Measurements from ENCODE around the gene SLC9A8. TPM values are rescaled to one million over a fixed set of nuclear protein-coding genes. Genes with fewer than 3 reads are reported as not detected.
"Not testable (repeated sequence)": the region's sequence is repeated elsewhere in the genome, so short reads cannot be mapped to it uniquely, and the experiment has no call there.

SLC9A8 gene
- total RNA-seq, 1 donor = 6.9 TPM

DNA sequence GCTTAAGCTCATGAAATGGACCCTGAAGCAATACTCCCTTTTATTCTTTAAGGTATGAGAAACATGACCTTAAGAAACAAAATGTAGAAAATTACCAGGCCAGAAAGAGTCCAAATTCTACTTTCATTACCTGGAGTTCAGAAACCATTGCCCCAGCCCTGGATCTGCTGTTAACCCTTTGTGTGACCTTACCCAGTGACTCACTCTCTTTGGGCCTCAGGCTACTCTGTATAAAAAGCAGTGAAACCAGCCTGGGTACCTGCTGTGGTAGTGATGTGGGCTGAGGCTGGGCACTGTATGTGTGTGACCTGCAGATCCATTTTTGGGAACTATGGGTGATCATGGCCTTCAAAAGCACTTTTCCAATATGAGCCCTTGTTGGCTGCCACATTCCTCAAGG lies 47.2 kb downstream of the SLC9A8 start:
- no peak for DNase-seq (ENCODE audit: insufficient read length, low spot score, missing footprints)
- Histone ChIP-seq H3K27ac (ENCODE audit: low read depth, low read length) (no peak overlapping the region), H2AFZ (ENCODE audit: low read length) (no peak overlapping the region), H3K4me3 (ENCODE audit: insufficient read depth, low read length) (no peak overlapping the region), H3K27me3 (ENCODE audit: insufficient read depth, low read length) (no peaks in the 10 kb centered on the region), H3K79me2 (ENCODE audit: insufficient read depth, low read length) (no peaks in the 10 kb centered on the region), H3K4me2 (ENCODE audit: insufficient read depth, low read length) (no peak overlapping the region), H3K9me3 (ENCODE audit: low read depth, low read length) (no peaks in the 10 kb centered on the region), H4K20me1 (ENCODE audit: insufficient read depth, low read length) (no peaks in the 10 kb centered on the region), H3K4me1 (ENCODE audit: insufficient read depth, low read length) (no peaks in the 10 kb centered on the region), H3K36me3 (ENCODE audit: insufficient read depth, low read length) (peaks cover 13% of the 10 kb centered on the region)
- TF ChIP-seq, protein P1, sequence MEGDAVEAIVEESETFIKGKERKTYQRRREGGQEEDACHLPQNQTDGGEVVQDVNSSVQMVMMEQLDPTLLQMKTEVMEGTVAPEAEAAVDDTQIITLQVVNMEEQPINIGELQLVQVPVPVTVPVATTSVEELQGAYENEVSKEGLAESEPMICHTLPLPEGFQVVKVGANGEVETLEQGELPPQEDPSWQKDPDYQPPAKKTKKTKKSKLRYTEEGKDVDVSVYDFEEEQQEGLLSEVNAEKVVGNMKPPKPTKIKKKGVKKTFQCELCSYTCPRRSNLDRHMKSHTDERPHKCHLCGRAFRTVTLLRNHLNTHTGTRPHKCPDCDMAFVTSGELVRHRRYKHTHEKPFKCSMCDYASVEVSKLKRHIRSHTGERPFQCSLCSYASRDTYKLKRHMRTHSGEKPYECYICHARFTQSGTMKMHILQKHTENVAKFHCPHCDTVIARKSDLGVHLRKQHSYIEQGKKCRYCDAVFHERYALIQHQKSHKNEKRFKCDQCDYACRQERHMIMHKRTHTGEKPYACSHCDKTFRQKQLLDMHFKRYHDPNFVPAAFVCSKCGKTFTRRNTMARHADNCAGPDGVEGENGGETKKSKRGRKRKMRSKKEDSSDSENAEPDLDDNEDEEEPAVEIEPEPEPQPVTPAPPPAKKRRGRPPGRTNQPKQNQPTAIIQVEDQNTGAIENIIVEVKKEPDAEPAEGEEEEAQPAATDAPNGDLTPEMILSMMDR (IDR thresholded peaks at IDR 0.05; ENCODE audit: extremely low read depth, low read depth, low read length) = no peak

DNA sequence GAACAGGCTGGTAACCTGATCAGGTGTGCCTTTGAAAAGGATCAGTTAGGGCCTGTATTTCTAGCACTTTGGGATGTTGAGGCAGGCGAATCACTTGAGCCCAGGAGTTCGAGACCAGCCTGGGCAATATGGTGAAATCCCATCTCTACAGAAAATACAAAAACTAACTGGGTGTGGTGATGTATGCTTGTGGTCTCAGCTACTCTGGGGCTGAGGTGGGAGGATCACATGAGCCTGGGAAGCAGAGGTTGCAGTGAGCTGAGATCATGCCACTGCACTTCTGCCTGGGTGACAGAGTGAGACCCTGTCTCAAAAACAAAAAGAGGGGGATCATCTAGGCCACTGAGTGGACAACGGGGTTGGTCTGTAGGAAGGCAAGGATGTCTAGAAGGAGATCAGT lies 48.6 kb downstream of the SLC9A8 start:
- not testable (repeated sequence) for H3K27ac ChIP-seq (ENCODE audit: low read depth, low read length); H3K4me1 ChIP-seq (ENCODE audit: insufficient read depth, low read length); H3K79me2 ChIP-seq (ENCODE audit: insufficient read depth, low read length); H3K9me3 ChIP-seq (ENCODE audit: low read depth, low read length); H3K4me3 ChIP-seq (ENCODE audit: insufficient read depth, low read length); H4K20me1 ChIP-seq (ENCODE audit: insufficient read depth, low read length); DNase-seq (ENCODE audit: insufficient read length, low spot score, missing footprints); H2AFZ ChIP-seq (ENCODE audit: low read length); H3K4me2 ChIP-seq (ENCODE audit: insufficient read depth, low read length); H3K27me3 ChIP-seq (ENCODE audit: insufficient read depth, low read length)
- H3K36me3 ChIP-seq (ENCODE audit: insufficient read depth, low read length) = peaks cover 20% of the 10 kb centered on the region

DNA sequence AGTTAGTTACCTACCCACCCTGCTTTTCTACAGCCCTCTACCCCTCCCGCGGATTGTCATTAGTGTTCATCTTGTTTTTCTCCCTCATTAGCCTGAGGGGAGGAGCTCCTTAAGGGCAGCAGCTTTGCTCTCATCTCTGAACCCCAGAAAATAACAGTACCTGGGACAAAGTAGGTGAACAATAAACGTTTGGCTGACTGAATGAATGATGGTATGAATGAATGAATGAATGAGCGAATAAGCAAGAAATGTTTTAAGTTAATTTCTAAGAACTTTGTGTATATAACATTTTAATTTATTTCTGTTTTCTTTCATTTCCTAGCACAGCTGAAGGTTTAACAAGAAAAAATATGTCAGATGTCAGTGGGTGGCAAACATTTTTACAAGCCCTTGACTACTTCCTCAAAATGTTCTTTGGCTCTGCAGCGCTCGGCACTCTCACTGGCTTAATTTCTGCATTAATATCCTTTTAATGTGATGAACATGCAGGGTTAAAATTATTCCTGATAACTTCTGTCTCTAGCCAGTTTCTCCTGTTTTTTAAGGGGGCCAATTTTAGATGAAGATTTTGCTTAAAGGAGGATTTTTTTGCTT lies 50.1 kb downstream of the SLC9A8 start:
- Histone ChIP-seq H3K79me2 (ENCODE audit: insufficient read depth, low read length) (no peaks in the 10 kb centered on the region), H4K20me1 (ENCODE audit: insufficient read depth, low read length) (no peaks in the 10 kb centered on the region), H3K36me3 (ENCODE audit: insufficient read depth, low read length) (peaks cover 20% of the 10 kb centered on the region), H3K4me1 (ENCODE audit: insufficient read depth, low read length) (peaks cover 6% of the 10 kb centered on the region), H3K4me2 (ENCODE audit: insufficient read depth, low read length) (no peak overlapping the region), H3K27ac (ENCODE audit: low read depth, low read length) (no peak overlapping the region), H3K27me3 (ENCODE audit: insufficient read depth, low read length) (no peaks in the 10 kb centered on the region), H3K4me3 (ENCODE audit: insufficient read depth, low read length) (no peak overlapping the region), H3K9me3 (ENCODE audit: low read depth, low read length) (no peaks in the 10 kb centered on the region), H2AFZ (ENCODE audit: low read length) (no peak overlapping the region)
- TF ChIP-seq, protein P1 (IDR thresholded peaks at IDR 0.05; ENCODE audit: extremely low read depth, low read depth, low read length) = no peak
- no peak for DNase-seq (ENCODE audit: insufficient read length, low spot score, missing footprints)

DNA sequence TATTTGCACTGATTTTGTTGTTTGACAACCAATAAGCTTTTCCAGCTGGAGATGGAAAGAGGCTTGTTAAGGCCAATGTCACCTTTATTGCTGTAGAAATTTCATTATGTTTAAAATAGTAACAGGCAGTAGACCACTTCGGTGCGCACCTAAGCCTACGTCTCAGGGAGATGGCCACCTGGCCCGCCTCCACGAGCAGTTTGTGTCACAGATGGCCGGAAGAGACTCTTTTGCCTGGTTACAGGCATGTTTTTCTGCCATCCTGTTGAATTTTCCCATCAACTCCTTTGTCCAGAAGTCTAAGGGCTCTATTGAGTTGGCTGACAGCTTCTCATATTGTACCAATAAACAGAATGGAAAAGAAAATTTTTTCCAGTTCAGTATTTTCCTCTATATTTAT lies 51.0 kb downstream of the SLC9A8 start:
- no peaks in the 10 kb centered on the region for H4K20me1 ChIP-seq (ENCODE audit: insufficient read depth, low read length)
- TF ChIP-seq, protein P1 (IDR thresholded peaks at IDR 0.05; ENCODE audit: extremely low read depth, low read depth, low read length) = no peak
- H3K27me3 ChIP-seq (ENCODE audit: insufficient read depth, low read length) = no peaks in the 10 kb centered on the region
- no peak overlapping the region for H3K27ac ChIP-seq (ENCODE audit: low read depth, low read length)
- DNase-seq (ENCODE audit: insufficient read length, low spot score, missing footprints) = no peak
- no peaks in the 10 kb centered on the region for H3K9me3 ChIP-seq (ENCODE audit: low read depth, low read length)
- no peaks in the 10 kb centered on the region for H3K79me2 ChIP-seq (ENCODE audit: insufficient read depth, low read length)
- peaks cover 10% of the 10 kb centered on the region for H3K4me1 ChIP-seq (ENCODE audit: insufficient read depth, low read length)
- no peak overlapping the region for H3K4me2 ChIP-seq (ENCODE audit: insufficient read depth, low read length)
- peaks cover 20% of the 10 kb centered on the region for H3K36me3 ChIP-seq (ENCODE audit: insufficient read depth, low read length)
- H3K4me3 ChIP-seq (ENCODE audit: insufficient read depth, low read length) = no peak overlapping the region
- H2AFZ ChIP-seq (ENCODE audit: low read length) = no peak overlapping the region

Data from osteoblast (primary cell).